Stimulated activated CD8-positive, alpha-beta memory T cell treated with anti-CD3 and anti-CD28 coated beads, Interleukin-7, amount 100 ng/mL, for 4 hours (primary cell): ENCODE data around the gene SRPK2.
"Not testable (repeated sequence)": the region's sequence is repeated elsewhere in the genome, so short reads cannot be mapped to it uniquely, and the experiment has no call there.

ENCODE experiments used
- DNase-seq, 2 donors: peaks; one replicate each; pipeline ENCODE4 v3.0.0-alpha.2; 2020; ENCODE audit warnings: low read depth in 2 of 2

The SRPK2 gene

DNA sequence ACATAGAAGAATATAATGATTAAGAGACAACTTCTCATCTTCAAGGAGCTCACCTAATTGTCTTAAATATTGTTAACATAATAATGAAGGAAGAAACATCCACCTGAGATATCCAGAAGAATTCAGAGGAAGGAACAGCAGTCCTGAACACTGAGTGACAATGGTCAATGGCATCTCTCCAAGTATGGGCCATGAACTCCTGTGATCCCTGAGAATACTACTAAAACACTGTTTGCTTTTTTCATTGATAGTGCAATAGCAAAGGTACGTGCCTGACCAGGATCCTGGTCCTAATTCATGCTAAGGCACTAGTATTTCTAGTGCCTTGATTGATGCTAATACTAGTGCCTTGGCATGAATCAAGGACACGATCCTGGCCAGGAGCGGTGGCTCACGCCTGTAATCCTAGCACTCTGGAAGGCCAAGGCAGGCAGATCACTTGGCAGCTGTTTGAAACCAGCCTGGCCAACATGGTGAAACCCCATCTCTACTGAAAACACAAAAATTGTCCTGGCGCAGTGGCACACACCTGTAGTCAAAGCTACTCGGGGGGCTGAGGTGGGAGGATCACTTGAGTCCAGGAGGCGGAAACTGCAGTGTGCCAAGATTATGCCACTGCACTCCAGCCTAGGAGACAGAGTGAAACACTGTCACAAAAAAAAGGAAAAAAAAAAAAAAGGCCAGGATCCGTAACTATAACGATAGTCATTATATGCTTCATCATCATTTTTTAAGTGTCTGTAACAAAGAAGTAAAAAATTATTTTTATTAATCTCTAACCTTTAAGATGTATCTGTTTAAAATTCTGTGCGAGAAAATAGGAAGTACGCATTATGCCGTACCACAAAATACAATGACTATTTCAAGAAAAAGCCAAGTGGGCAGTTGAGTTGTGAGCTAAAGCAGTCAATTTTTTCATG, 49.1 kb downstream of the SRPK2 start:
- no peak for DNase-seq

DNA sequence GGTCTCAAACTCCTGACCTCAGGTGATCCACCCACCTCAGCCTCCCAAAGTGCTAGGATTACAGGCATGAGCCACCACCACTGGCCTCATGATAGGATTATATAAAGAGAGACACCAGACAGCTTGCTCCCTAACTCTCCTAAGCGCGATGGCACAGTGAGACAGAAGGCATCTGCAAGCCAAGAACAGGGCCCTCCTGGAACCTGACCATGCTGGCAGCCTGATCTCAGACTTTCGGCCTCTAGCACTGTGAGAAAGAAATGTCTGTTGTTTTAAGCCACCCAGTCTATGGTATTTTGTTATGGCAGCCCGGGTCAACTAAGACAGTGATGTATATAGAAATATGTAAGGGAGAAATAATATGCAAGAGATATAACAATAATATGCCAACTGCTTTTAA, 51.2 kb downstream of the SRPK2 start:
- DNase-seq, result no peak

GRCh38 chr7:105336009-105336408, 52.7 kb downstream of the SRPK2 start:
- DNase-seq, result no peak

GRCh38 chr7:105332661-105333060, 56.1 kb downstream of the SRPK2 start:
- DNase-seq, result not testable (repeated sequence)

DNA sequence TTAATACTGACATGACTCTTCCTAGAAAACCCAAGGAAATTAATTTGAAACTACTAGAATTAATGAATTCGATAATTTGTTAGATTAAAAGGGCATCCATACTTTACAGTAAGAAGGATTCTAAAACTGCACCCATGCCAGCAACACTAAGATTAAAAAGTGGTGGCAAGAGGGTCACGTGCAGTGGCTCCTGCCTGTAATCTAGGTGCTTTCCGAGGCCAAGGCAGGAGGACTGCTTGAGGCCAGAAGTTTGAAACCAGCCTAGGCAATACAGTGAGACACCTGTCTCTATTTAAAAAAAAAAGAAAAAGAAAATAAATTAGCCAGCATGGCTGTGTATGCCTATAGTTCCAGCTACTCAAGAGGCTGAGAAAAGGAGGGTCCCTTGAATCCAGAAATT, 58.2 kb downstream of the SRPK2 start:
- no peak for DNase-seq

GRCh38 chr7:105327201-105327600, 61.5 kb downstream of the SRPK2 start:
- DNase-seq, result no peak

DNA sequence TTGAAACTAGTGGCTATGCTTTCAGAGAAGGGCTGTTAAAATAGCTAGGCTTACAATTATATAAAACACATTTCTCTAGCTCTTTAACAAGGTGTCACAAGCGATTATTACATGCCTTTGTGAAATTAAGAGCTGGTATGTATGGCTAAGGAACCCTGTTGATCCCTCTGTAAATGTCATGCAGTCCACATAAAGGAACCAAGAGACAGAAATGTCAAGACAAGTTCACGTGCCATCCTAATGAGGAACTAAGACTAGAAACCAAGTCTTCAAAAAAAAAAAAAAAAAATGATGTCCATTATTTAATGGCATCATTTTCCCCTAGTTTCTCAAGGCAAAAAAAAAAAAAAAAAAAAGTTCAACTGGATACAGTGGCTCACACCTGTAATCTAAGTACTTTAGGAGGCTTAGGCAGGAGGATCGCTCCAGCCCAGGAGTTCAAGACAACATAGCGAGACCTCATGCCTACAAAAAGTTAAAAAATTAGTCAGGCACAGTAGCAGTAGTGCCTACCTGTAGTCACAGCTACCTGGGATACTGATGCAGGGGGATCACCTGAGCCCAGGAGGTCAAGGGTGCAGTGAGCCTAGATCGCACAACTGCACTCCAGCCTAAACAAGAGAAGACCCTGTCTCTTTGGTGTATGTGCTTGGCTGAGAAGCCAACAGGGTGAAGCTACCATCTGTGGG, 63.4 kb downstream of the SRPK2 start:
- DNase-seq, result no peak

DNA sequence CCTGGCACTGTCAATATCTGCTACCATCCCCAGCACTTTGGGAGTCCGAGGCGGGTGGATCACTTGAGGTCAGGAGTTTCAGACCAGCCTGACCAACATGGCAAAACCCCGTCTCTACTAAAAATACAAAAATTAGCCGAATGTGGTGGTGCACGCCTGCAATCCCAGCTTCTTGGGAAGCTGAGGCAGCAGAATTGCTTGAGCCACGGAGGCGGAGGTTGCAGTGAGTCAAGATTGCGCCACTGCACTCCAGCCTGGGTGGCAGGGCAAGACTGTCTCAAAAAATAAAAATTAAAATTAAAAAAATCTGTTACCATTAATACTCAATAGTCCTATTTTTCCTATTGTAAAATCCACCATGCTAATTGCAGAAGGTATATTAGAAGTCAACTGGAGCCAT, 64.1 kb downstream of the SRPK2 start:
- not testable (repeated sequence) for DNase-seq

DNA sequence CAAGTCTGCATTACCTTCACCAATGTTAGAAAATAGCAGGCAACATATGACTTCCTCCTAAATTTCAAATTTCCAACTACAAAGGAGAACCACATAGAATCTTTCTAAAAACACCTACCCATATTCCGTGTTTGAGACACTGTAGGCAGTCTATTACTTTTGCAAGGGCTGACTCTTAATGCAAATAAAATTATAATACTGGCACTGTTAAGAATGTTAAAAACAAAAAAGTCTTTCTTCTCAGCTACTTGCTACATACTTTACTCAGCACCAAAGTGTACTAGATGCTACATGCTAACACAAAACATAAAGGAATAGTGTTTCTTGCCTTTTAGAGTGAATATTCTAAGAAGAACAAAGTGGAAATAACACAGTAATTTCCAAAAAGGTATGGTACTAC, 65.4 kb downstream of the SRPK2 start:
- no peak for DNase-seq

DNA sequence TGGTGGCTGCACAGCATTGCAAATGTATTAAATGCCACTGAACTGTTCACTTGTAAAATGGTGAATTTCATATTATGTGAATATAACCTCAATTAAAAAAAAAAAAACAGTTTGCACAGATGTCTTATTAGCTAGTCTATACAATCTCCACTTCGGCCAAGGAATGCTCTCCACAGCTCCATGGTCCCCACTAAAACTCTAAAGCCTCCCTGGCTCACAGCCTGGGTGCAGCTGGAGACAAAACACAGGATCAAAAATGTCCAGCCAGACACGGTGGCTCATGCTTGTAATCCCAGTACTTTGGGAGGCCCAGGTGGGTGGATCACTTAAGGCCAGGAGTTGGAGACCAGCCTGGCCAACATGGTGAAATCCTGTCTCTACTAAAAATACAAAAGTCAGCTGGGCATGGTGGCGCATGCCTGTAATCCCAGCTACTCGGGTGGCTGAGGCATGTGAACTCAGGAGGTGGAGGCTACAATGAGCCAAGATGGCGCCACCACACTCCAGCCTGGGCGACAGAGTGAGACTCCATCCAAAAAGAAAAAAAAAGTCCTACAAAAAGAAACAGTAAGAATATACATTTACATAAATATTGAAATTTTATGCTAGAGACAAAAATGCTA, 66.0 kb downstream of the SRPK2 start:
- no peak for DNase-seq

- no peak for DNase-seq
Measured at GRCh38 chr7:105321754-105322455, 66.8 kb downstream of the SRPK2 start.

GRCh38 chr7:105320896-105321295, 67.8 kb downstream of the SRPK2 start:
- DNase-seq, result no peak

- no peak for DNase-seq
Measured at GRCh38 chr7:105319578-105319977, 69.1 kb downstream of the SRPK2 start.

DNA sequence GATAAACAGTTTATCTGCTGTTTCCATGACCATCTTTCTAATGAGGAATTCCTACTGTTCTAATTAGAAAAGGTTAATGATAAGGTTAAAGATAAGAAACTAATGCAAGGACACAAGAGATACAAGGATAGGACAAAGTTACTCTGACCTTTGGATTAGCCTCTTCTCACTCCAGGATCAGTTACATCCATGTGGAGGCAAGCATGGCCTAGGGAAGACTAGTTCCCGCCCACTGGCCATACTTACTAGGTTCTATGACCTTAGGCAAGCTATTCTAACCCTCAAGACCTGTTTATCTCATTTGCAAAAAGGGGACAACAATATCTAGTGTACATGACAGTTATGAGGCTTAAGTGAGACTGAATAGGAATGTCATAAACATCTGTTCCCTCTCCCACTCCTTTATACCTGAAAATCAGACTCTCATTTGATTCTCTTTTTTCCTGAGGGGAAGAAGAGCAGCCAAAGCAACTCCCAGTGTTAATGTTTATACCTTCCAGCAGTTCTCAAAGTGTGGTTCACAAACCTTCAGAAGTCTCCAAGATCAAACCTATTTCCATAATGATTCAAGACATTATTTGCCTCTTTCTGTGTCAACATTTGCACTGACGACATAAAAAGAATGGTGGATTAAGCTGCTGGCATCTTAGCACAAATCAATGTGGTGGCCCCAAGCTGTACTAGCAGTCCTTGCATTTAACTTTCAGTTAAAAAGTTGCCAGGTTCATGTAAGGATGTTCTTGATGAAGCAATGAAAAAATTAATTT, 72.0 kb downstream of the SRPK2 start:
- DNase-seq, result no peak

GRCh38 chr7:105315357-105315756, 73.4 kb downstream of the SRPK2 start:
- DNase-seq, result no peak

DNA sequence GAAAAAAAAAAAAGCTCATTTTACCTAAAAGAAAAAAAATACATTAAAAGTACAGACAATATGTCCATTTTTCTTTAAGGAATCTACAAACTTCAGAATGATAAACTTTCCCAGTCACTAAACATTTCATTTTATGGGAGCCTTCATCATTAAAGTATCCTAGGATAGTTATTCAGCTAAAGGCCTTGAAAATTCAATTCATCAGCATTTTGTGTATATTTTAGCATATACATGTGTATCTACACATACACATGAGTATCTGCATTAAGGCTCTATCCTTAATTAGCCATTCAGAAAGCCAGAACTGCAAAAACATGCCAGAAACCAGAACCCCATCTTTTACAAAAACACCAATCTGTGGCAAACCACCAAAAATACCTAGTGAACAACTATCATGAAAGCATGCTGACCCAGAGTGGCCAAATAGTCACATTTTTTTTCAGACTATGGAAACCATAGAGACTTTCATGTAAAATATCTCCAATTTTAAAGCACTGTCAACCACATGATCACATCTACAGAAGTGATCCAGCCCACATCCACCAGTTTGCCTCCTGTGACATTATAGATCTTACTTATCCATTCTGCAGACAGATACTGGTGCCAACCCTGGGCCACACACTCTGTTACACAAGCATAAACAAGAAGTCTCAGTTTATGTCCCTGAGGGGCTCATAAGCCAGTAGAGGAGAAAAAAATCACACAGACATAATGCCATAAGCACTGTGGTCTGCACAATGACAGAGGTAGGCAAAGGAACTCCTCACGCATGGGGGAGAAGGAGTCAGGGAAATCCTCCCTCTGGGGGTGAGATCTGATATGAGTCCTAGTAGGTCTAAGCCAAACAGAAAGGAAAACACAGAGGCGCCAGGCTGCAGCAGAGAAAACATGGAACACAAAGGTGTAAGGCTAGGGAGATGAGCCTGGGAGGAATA, 79.2 kb downstream of the SRPK2 start:
- no peak for DNase-seq

DNA sequence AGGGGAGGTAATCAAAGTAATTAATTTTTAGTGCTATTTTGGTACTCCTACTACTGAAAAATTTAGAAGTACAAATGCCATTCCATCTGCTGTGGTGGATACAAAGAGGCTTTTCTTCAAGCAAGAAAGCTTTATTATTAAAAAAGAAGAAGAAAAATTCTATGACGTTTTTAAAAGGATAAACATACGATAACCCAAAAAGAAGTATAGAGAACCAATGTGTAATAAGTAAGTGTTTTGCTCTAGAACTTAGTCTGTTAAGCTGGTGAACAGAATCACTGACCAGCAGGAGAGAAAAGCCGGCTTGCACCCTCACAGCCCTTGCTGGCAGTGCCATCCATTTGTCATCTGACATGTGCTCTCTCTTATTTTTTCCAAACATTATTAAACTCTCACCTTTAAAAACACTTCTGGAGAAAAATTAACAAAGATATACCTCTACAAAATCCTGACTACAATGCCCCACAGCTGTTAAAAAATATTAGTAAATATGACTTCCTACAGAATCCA, 81.5 kb downstream of the SRPK2 start:
- no peak for DNase-seq

DNA sequence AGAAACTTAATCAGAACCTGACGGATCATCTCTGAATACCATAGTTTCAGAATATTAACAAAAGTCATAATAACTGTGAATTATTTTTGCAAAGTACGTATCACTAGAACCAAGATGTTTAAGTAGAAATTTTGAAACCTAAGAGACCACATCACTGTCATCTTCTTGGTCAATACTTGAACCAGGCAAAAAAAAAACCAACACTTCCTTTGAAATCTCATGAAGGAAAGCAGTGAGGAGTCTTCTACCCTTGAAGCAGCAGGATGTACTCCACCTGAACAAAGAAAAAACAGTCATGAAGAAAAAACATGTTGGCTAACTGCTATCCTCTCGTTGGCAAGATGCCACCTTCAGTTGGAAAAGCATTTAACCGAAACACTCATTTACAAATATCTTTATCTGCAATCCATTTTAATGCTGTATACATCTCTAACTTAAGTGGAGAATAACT, 82.4 kb downstream of the SRPK2 start:
- DNase-seq, result no peak

DNA sequence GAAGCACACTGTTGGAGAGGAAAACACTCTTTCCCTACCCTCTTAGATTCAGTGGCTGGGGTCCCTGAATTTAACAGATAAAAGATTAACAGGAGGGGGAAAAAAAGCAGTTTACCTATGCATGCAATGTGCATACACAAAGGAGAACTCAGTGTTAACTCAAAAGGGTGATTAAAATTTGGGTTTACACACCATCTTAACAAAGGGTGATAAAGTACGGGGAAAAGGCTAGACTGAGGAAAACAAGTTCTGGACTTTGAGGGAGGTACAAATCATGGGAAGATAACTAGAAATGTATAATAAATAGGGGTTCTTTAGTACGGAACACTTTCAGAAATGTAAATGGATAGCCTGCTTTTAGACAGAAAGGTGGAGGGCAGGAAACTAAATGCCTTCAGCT, 83.1 kb downstream of the SRPK2 start:
- DNase-seq, result no peak
